ENCODE data around the gene LYSET.

DNA sequence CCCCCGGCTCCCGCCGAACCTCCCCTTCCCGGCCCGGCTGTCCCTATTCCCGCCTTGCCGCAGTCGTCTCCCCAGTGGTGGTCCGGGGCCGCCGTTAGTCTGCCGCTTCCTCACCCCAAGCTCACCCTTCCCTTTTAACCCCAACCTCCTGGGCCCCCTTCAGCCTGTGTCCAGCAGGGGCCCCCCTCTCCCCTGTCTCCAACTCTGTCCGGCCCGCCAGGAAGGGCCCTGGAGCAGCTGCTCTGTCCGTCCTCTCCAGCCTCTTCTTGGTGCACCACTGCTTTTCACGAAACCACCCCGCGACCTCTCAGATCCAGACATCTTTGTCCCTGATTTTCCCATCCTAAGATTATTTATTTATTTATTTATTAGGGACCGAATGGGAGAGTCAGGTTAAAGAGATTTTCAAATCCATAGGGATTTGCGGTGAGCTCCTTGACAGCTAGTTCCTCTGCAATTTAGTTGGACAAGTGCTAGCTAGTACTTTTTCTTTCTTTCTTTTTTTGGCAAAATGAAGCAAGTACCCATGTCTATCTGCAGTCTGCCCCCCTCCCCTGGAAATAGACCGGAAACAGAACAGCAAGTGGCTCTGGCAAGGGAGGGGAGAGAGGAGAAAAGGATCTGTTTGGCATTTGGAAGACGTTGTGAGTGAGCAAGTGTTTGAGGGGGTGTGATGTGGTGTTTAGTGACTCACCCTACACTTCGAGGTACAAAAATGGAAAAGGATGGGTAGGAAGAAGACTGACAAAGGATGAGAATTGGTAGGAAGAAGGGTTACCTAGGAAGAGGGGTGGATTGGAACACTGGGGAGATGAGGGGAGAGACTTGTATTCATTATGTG, 22.6 kb downstream of the LYSET start:
- TF ChIP-seq, protein P1, sequence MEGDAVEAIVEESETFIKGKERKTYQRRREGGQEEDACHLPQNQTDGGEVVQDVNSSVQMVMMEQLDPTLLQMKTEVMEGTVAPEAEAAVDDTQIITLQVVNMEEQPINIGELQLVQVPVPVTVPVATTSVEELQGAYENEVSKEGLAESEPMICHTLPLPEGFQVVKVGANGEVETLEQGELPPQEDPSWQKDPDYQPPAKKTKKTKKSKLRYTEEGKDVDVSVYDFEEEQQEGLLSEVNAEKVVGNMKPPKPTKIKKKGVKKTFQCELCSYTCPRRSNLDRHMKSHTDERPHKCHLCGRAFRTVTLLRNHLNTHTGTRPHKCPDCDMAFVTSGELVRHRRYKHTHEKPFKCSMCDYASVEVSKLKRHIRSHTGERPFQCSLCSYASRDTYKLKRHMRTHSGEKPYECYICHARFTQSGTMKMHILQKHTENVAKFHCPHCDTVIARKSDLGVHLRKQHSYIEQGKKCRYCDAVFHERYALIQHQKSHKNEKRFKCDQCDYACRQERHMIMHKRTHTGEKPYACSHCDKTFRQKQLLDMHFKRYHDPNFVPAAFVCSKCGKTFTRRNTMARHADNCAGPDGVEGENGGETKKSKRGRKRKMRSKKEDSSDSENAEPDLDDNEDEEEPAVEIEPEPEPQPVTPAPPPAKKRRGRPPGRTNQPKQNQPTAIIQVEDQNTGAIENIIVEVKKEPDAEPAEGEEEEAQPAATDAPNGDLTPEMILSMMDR (IDR thresholded peaks at IDR 0.05): no peak
- TF ChIP-seq EP300 (IDR thresholded peaks at IDR 0.05): no peak
